HepG2 (cell line): ENCODE measurements around the gene FNDC8. TPM values are rescaled to one million over a fixed set of nuclear protein-coding genes. Genes with fewer than 3 reads are reported as not detected.
A peak's percentile ranks its signal among the peaks of the same experiment; 100 is the strongest.

Experiments
- ARHGAP35 ChIP-seq: sonication (generic); formaldehyde crosslinking; IDR thresholded peaks from 2 replicates; pipeline ENCODE4 v1.9.0; 2022; ENCODE audit warnings: mild to moderate bottlenecking, inconsistent platforms, moderate library complexity, missing genetic modification reagents, borderline replicate concordance
- CREBL2 ChIP-seq: sonication (generic); formaldehyde crosslinking; IDR thresholded peaks from 2 replicates; pipeline ENCODE4 v1.8.1; 2023; ENCODE audit warnings: missing genetic modification reagents, mild to moderate bottlenecking, borderline replicate concordance
- FOXA3 ChIP-seq: IDR thresholded peaks from 2 replicates; pipeline ENCODE4 v1.6.1; 2016; ENCODE audit warnings: missing genetic modification reagents, missing compliant biosample characterization
- GABPA ChIP-seq, 2 experiments: IDR thresholded peaks; 2 replicates each; pipeline ENCODE4 v1.6.1; 2011 to 2016; ENCODE audit warnings: low read depth in 2 of 2, low read length in 1 of 2, missing biosample characterization in 1 of 2, missing genetic modification characterization in 1 of 2
- HMGXB4 ChIP-seq, 2 experiments: sonication (generic) in 1 of 2; formaldehyde crosslinking in 1 of 2; IDR thresholded peaks; 2 replicates each; pipeline versions ENCODE4 v1.4.0 to v1.6.1; 2018 to 2020; ENCODE audit warnings: missing genetic modification reagents in 2 of 2, borderline replicate concordance in 1 of 2, low read depth in 1 of 2, mild to moderate bottlenecking in 1 of 2, missing biosample characterization in 1 of 2
- ISX ChIP-seq: sonication (generic); formaldehyde crosslinking; conservative IDR thresholded peaks from 2 replicates; pipeline ENCODE4 v1.5.0; 2020; ENCODE audit warnings: missing genetic modification reagents
- JUND ChIP-seq: sonication (generic); formaldehyde crosslinking; IDR thresholded peaks from 2 replicates; pipeline ENCODE4 v1.8.0; 2022; ENCODE audit warnings: mild to moderate bottlenecking, missing genetic modification reagents
- MYPOP ChIP-seq: sonication (generic); formaldehyde crosslinking; IDR thresholded peaks from 2 replicates; pipeline ENCODE4 v1.8.1; 2023; ENCODE audit warnings: mild to moderate bottlenecking, moderate library complexity, missing genetic modification reagents
- NFRKB ChIP-seq: fragments of 450-650 bp; IDR thresholded peaks from 2 replicates; pipeline ENCODE4 v1.6.1; 2017
- SUZ12 ChIP-seq: fragments of 150-350 bp; IDR thresholded peaks from 2 replicates; pipeline ENCODE4 v1.6.1; 2014; ENCODE audit warnings: low read depth, low read length
- TCF12 ChIP-seq, 2 experiments: fragments of 450-650 bp in 1 of 2; sonication (generic) in 1 of 2; formaldehyde crosslinking in 1 of 2; IDR thresholded peaks; 2 replicates each; pipeline versions ENCODE4 v1.6.1 to v1.8.0; 2017 to 2022; ENCODE audit warnings: antibody characterized with exemption in 1 of 2, mild to moderate bottlenecking in 1 of 2, missing genetic modification reagents in 1 of 2, moderate library complexity in 1 of 2
- ZBTB39 ChIP-seq: sonication (generic); formaldehyde crosslinking; IDR thresholded peaks from 2 replicates; pipeline ENCODE4 v1.5.0; 2020; ENCODE audit warnings: missing genetic modification reagents
- ZNF597 ChIP-seq: sonication (generic); formaldehyde crosslinking; IDR thresholded peaks from 2 replicates; pipeline ENCODE4 v1.5.0; 2020; ENCODE audit warnings: missing genetic modification reagents
- ZNF646 ChIP-seq: sonication (generic); formaldehyde crosslinking; IDR thresholded peaks from 2 replicates; pipeline ENCODE4 v1.9.0; 2021; ENCODE audit warnings: mild to moderate bottlenecking, missing genetic modification reagents
- ZNF776 ChIP-seq: sonication (generic); formaldehyde crosslinking; IDR thresholded peaks from 2 replicates; pipeline ENCODE4 v1.4.0; 2020; ENCODE audit warnings: mild to moderate bottlenecking, missing genetic modification reagents
- polyA plus RNA-seq, 8 experiments: library from polyadenylated mRNA; depleted of rRNA in 3 of 8; stranded (reverse) in 7 of 8; unstranded in 1 of 8; fragments of >200 nt; fragmentation: Illumina TruSeq in 4 of 8; extraction: Trizol in 4 of 8; gene quantifications; 2 replicates each; pipeline versions ENCODE4 v1.2.1 to v1.2.3, GENCODE V29; 2011 to 2016; ENCODE audit warnings: low read depth in 4 of 8, missing spikeins in 1 of 8, mixed read lengths in 1 of 8; ENCODE audit not compliant: insufficient read depth in 1 of 8
- total RNA-seq, 5 experiments: library from RNA; depleted of rRNA; stranded (reverse); fragments of >200 nt; fragmentation: Illumina TruSeq; extraction: Trizol; gene quantifications; 2 replicates each; pipeline ENCODE4 v1.2.3, GENCODE V29; 2016; ENCODE audit warnings: low read depth in 1 of 5

Gene FNDC8
- total and polyA plus RNA-seq, 2 of the 13 experiments (the other 11 are each of a cell fraction or from before 2014, with no cell fraction given) = not detected

- no peak; the same call in 1 of the 2 replicates for TF ChIP-seq MYPOP (CRISPR knock-in tag)
- no peak for TF ChIP-seq TCF12 (IDR thresholded peaks at IDR 0.05)
- TF ChIP-seq TCF12 (CRISPR knock-in tag; IDR thresholded peaks at IDR 0.05) = 0 out of 2 replicates have a peak, but pooled peaks have one; percentile 13
- TF ChIP-seq SUZ12 = no peak
- TF ChIP-seq ZNF646 (CRISPR knock-in tag) = no peak
- TF ChIP-seq CREBL2 (CRISPR knock-in tag) = no peak
- no peak for TF ChIP-seq JUND (CRISPR knock-in tag)
- TF ChIP-seq ISX = no peak
- no peak for TF ChIP-seq NFRKB
- no peak for TF ChIP-seq GABPA (IDR thresholded peaks at IDR 0.05; ENCODE audit: low read depth, low read length)
- TF ChIP-seq GABPA (CRISPR knock-in tag; IDR thresholded peaks at IDR 0.05; ENCODE audit: low read depth) = no peak
- TF ChIP-seq ARHGAP35 (CRISPR knock-in tag) = no peak
- no peak for TF ChIP-seq ZBTB39
- TF ChIP-seq HMGXB4 (CRISPR knock-in tag; IDR thresholded peaks at IDR 0.05; ENCODE audit: borderline replicate concordance in 1 of 2, low read depth in 1 of 2) = 0 out of 4 replicates have a peak, but pooled peaks of 1 of the 2 experiments have one; percentile 8
- no peak for TF ChIP-seq ZNF597 (CRISPR knock-in tag)
- TF ChIP-seq ZNF776 (CRISPR knock-in tag) = no peak; the same call in 1 of the 2 replicates
- 0 out of 2 replicates have a peak, but pooled peaks have one; percentile 3 for TF ChIP-seq FOXA3 (CRISPR knock-in tag)
These were observed 33.0 kb upstream of the FNDC8 start (continued) for GRCh38 chr17:35088356-35088880.
